ENCODE measurements around the gene UFL1.

The UFL1 gene

GRCh38 chr6:96575359-96575758 is 53.8 kb downstream of the UFL1 start:
- no peak for DNase-seq (ENCODE audit: low spot score)

- DNase-seq (ENCODE audit: low spot score), result no peak
These were observed 54.6 kb downstream of the UFL1 start for GRCh38 chr6:96576221-96576620.

DNA sequence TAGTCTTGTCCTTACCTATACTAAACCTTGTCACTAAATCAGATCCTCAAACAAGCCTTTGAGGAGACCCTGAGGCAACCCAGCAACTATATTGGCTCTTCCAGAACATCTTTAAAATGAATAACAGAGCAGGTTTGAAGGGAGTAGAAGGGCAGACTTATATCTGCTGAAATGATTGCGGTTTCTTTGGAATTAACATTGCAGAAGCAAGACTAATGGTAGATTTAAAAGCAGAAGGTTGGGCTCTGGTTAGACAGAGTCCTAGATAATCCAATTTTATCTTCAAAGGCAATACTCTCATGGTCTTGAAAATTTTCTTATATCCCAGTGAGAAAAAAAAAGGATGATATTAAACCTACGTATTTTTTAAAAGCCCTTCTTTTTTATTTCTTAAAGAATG is 60.4 kb downstream of the UFL1 start:
- no peak for DNase-seq (ENCODE audit: low spot score)

DNA sequence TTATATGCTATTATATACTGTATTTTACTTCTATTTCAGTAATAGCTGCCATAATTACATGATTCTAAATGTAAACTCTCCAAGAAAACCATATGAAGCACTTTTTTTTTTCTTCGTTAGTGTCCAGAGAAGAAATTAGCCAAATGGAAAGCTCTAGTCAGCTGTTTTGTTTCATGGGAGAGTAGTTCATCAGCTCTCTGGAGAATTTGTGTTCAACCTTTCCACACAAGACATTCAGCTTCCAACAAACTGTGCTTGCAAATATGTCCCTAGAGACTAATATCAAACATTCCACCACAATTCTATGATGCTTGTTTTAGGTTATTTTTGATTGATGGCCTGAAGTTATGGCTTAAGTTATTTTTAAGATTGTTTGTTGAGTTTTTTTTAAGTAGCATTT is 60.8 kb downstream of the UFL1 start:
- no peak for DNase-seq (ENCODE audit: low spot score)

- DNase-seq (ENCODE audit: low spot score), result no peak
These were observed 82.8 kb downstream of the UFL1 start for GRCh38 chr6:96604420-96604819.

Data from pons (tissue), 1 donor.